Effector memory CD4-positive, alpha-beta T cell (primary cell): ENCODE measurements around the gene FBLIM1.

Experiments used
- DNase-seq, 3 donors: peaks; one replicate each; pipeline ENCODE4 v3.0.0-alpha.2; 2020
- H3K27ac ChIP-seq: 2 replicates; pipeline ENCODE4 v1.7.0; 2013; ENCODE audit warnings: mild to moderate bottlenecking, low read length, moderate library complexity; ENCODE audit not compliant: insufficient read depth, poor library complexity, severe bottlenecking
- H3K27me3 ChIP-seq: replicated peaks from 2 replicates; pipeline ENCODE4 v1.7.0; 2013; ENCODE audit warnings: mild to moderate bottlenecking, low read length; ENCODE audit not compliant: insufficient read depth, control insufficient read depth, poor library complexity, severe bottlenecking
- H3K36me3 ChIP-seq: 2 replicates; pipeline ENCODE4 v1.7.0; 2013; ENCODE audit warnings: mild to moderate bottlenecking, low read length, moderate library complexity; ENCODE audit not compliant: control insufficient read depth, insufficient read depth
- H3K4me1 ChIP-seq: 2 replicates; pipeline ENCODE4 v1.7.0; 2013; ENCODE audit warnings: low read length, mild to moderate bottlenecking; ENCODE audit not compliant: control insufficient read depth, insufficient read depth, poor library complexity, severe bottlenecking
- H3K4me3 ChIP-seq: 2 replicates; pipeline ENCODE4 v1.7.0; 2013; ENCODE audit warnings: low read length, low read depth, mild to moderate bottlenecking; ENCODE audit not compliant: insufficient read depth, poor library complexity, severe bottlenecking
- H3K9me3 ChIP-seq: 2 replicates; pipeline ENCODE4 v1.7.0; 2013; ENCODE audit warnings: mild to moderate bottlenecking, low read length, moderate library complexity; ENCODE audit not compliant: control insufficient read depth

The FBLIM1 gene

GRCh38 chr1:15748264-15748663 is 10.3 kb upstream of the FBLIM1 start:
- DNase-seq: no peak
- Histone ChIP-seq H3K27ac (no peak overlapping the region), H3K4me3 (no peak overlapping the region), H3K9me3 (no peaks in the 10 kb centered on the region), H3K36me3 (no peaks in the 10 kb centered on the region), H3K27me3 (no peaks in the 10 kb centered on the region), H3K4me1 (no peaks in the 10 kb centered on the region)

- no peaks in the 10 kb centered on the region for H3K9me3 ChIP-seq
- H3K4me3 ChIP-seq: no peak overlapping the region
- H3K36me3 ChIP-seq: no peaks in the 10 kb centered on the region
- no peak for DNase-seq
- H3K27me3 ChIP-seq: no peaks in the 10 kb centered on the region
- H3K4me1 ChIP-seq: no peaks in the 10 kb centered on the region
- H3K27ac ChIP-seq: no peak overlapping the region
Measured at GRCh38 chr1:15748690-15749398, 9.8 kb upstream of the FBLIM1 start.

- H3K36me3 ChIP-seq: no peaks in the 10 kb centered on the region
- no peak for DNase-seq
- no peak overlapping the region for H3K4me3 ChIP-seq
- no peak overlapping the region for H3K27ac ChIP-seq
- no peaks in the 10 kb centered on the region for H3K27me3 ChIP-seq
- H3K9me3 ChIP-seq: no peaks in the 10 kb centered on the region
- no peaks in the 10 kb centered on the region for H3K4me1 ChIP-seq
Measured at GRCh38 chr1:15749399-15750291, 8.9 kb upstream of the FBLIM1 start.

- Histone ChIP-seq H3K9me3 (no peaks in the 10 kb centered on the region), H3K27me3 (no peaks in the 10 kb centered on the region), H3K27ac (no peak overlapping the region), H3K4me3 (no peak overlapping the region), H3K4me1 (no peaks in the 10 kb centered on the region), H3K36me3 (no peaks in the 10 kb centered on the region)
- DNase-seq: no peak
Measured at GRCh38 chr1:15750924-15751323, 7.7 kb upstream of the FBLIM1 start.

- Histone ChIP-seq H3K9me3 (no peaks in the 10 kb centered on the region), H3K27me3 (no peaks in the 10 kb centered on the region), H3K4me3 (no peak overlapping the region), H3K4me1 (peaks cover 7% of the 10 kb centered on the region), H3K27ac (no peak overlapping the region), H3K36me3 (no peaks in the 10 kb centered on the region)
- no peak for DNase-seq
Measured at GRCh38 chr1:15751717-15752116, 6.9 kb upstream of the FBLIM1 start.

GRCh38 chr1:15753776-15754175 is 4.8 kb upstream of the FBLIM1 start:
- Histone ChIP-seq H3K4me1 (peaks cover 8% of the 10 kb centered on the region), H3K9me3 (no peaks in the 10 kb centered on the region), H3K36me3 (no peaks in the 10 kb centered on the region), H3K4me3 (no peak overlapping the region), H3K27ac (no peak overlapping the region), H3K27me3 (peaks cover 1% of the 10 kb centered on the region)
- no peak for DNase-seq

- Histone ChIP-seq H3K4me1 (peaks cover 14% of the 10 kb centered on the region), H3K4me3 (no peak overlapping the region), H3K9me3 (no peaks in the 10 kb centered on the region), H3K27ac (no peak overlapping the region), H3K27me3 (peaks cover 9% of the 10 kb centered on the region), H3K36me3 (no peaks in the 10 kb centered on the region)
- DNase-seq: no peak
Measured at GRCh38 chr1:15755021-15755645, 3.5 kb upstream of the FBLIM1 start.

GRCh38 chr1:15755646-15756040 is 3.0 kb upstream of the FBLIM1 start:
- DNase-seq: no peak
- Histone ChIP-seq H3K27ac (no peak overlapping the region), H3K4me3 (no peak overlapping the region), H3K36me3 (no peaks in the 10 kb centered on the region), H3K4me1 (peaks cover 14% of the 10 kb centered on the region), H3K9me3 (no peaks in the 10 kb centered on the region), H3K27me3 (peaks cover 10% of the 10 kb centered on the region)

GRCh38 chr1:15756143-15757015 is 2.2 kb upstream of the FBLIM1 start:
- Histone ChIP-seq H3K27ac (no peak overlapping the region), H3K4me1 (peaks cover 14% of the 10 kb centered on the region), H3K4me3 (no peak overlapping the region), H3K9me3 (no peaks in the 10 kb centered on the region), H3K27me3 (peaks cover 14% of the 10 kb centered on the region), H3K36me3 (no peaks in the 10 kb centered on the region)
- DNase-seq: no peak
